ENCODE data around the gene PDE10A. TPM values are rescaled to one million over a fixed set of nuclear protein-coding genes. Genes with fewer than 3 reads are reported as not detected.

The PDE10A gene
- total and polyA plus RNA-seq, 2 of the 13 experiments (the other 11 are each of a cell fraction or from before 2014, with no cell fraction given): not detected

DNA sequence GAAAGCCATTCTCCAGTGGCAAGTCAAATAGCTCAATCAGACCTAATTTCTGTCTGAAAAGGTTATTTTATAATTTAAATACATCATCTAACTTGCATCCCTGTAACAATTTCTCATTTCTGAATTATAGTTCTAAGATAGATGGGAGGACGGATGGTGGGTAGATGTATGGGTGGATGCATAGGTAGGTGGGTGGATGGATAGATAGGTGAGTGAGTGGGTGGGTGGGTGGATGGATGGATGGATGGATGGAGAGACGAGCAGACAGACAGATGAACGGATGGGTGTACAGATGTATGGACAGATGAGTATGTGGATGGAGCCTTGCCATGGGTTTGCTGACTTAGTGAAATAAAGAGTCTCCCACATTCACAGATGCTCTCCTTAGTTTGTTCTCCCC is 20.0 kb downstream of the PDE10A start:
- no peaks in the 10 kb centered on the region for H3K79me2 ChIP-seq (ENCODE audit: insufficient read depth, low read length)
- ChIA-PET POLR2A (no interaction called here), CTCF (ENCODE audit: low intra/inter-chr PET ratio, low total read pairs) (no interaction called here)
- TF ChIP-seq ZFP91 (CRISPR knock-in tag; IDR thresholded peaks at IDR 0.05; ENCODE audit: borderline replicate concordance) (no peak), MAFK (conservative IDR thresholded peaks at IDR 0.05 in 1 of 2, IDR thresholded peaks at IDR 0.05 in 1 of 2; ENCODE audit: low read length in 2 of 2) (0 out of 4 replicates have a peak, but pooled peaks have one; percentile 5 to 9)
- no TSS peak for BruUV-seq (replicated peaks)
- no peak overlapping the region for H3K27ac ChIP-seq (ENCODE audit: extremely low read length, insufficient read depth, low read length)
- DNase-seq (ENCODE audit: low spot score): no peak
- intact Hi-C loops (cut with micrococcal nuclease; ENCODE audit: unreplicated experiment) (no loop called here), in situ Hi-C loops (cut with HindIII; ENCODE audit: extremely low pct_ligation_motif_present, low pct_unique_long_range_greater_than_20kb) (no loop called here)
- WGBS (ENCODE audit: low lambda C conversion rate): 22% methylated on average over 3 of the region's 3 CpGs
- H3K27me3 ChIP-seq (ENCODE audit: control insufficient read depth in 1 of 2, insufficient read depth in 2 of 2, low read length in 2 of 2): peaks cover 0 to 31% of the 10 kb centered on the region in 2 experiments
- FAIRE-seq: no peak
- no peaks in the 10 kb centered on the region for H3K36me3 ChIP-seq (replicated peaks in 1 of 2; ENCODE audit: control insufficient read depth in 1 of 2, insufficient read depth in 2 of 2, low read length in 2 of 2)
- H3K4me1 ChIP-seq (ENCODE audit: insufficient read depth, low read length): no peaks in the 10 kb centered on the region
- H4K20me1 ChIP-seq (ENCODE audit: insufficient read depth, low read length): no peaks in the 10 kb centered on the region
- no peak overlapping the region for H2AFZ ChIP-seq (ENCODE audit: low read length)
- H3K9ac ChIP-seq (ENCODE audit: insufficient read depth, low read depth, low read length): no peak overlapping the region
- no peak overlapping the region for H3K4me2 ChIP-seq (ENCODE audit: low read depth, low read length)
- H3K4me3 ChIP-seq (replicated peaks in 1 of 3; ENCODE audit: insufficient read depth in 1 of 3, low read depth in 2 of 3, low read length in 3 of 3): no peak overlapping the region
- ATAC-seq: no peak
- H3K9me3 ChIP-seq (ENCODE audit: low read length): no peaks in the 10 kb centered on the region

- in situ Hi-C loops (cut with HindIII; ENCODE audit: extremely low pct_ligation_motif_present, low pct_unique_long_range_greater_than_20kb) (no loop called here), intact Hi-C loops (cut with micrococcal nuclease; ENCODE audit: unreplicated experiment) (no loop called here)
- no peak for DNase-seq (ENCODE audit: low spot score)
- TF ChIP-seq ONECUT2 (CRISPR knock-in tag; IDR thresholded peaks at IDR 0.05) (no peak), HOXA3 (CRISPR knock-in tag; IDR thresholded peaks at IDR 0.05) (no peak), ZHX2 (IDR thresholded peaks at IDR 0.05; ENCODE audit: low read depth) (no peak), ZHX2 (CRISPR knock-in tag; IDR thresholded peaks at IDR 0.05; ENCODE audit: borderline replicate concordance) (no peak)
Observed at GRCh38 chr6:165641672-165642156, 21.3 kb downstream of the PDE10A start.

More at GRCh38 chr6:165641672-165642156, 21.3 kb downstream of the PDE10A start:
- Histone ChIP-seq H3K4me1 (ENCODE audit: insufficient read depth, low read length) (no peaks in the 10 kb centered on the region), H4K20me1 (ENCODE audit: insufficient read depth, low read length) (no peaks in the 10 kb centered on the region), H3K27ac (ENCODE audit: extremely low read length, insufficient read depth, low read length) (no peak overlapping the region), H3K9ac (ENCODE audit: insufficient read depth, low read depth, low read length) (no peak overlapping the region), H3K4me3 (replicated peaks in 1 of 3; ENCODE audit: insufficient read depth in 1 of 3, low read depth in 2 of 3, low read length in 3 of 3) (no peak overlapping the region), H3K27me3 (ENCODE audit: control insufficient read depth in 1 of 2, insufficient read depth in 2 of 2, low read length in 2 of 2) (peaks cover 0 to 38% of the 10 kb centered on the region in 2 experiments), H3K4me2 (ENCODE audit: low read depth, low read length) (no peak overlapping the region), H3K79me2 (ENCODE audit: insufficient read depth, low read length) (no peaks in the 10 kb centered on the region), H3K9me3 (ENCODE audit: low read length) (no peaks in the 10 kb centered on the region), H3K36me3 (replicated peaks in 1 of 2; ENCODE audit: control insufficient read depth in 1 of 2, insufficient read depth in 2 of 2, low read length in 2 of 2) (no peaks in the 10 kb centered on the region), H2AFZ (ENCODE audit: low read length) (no peak overlapping the region)
- FAIRE-seq: no peak
- BruUV-seq (replicated peaks): no TSS peak
- peak; percentile 38 for ATAC-seq
- POLR2A ChIA-PET: no interaction called here
- 10% methylated on average over 12 of the region's 15 CpGs for WGBS (ENCODE audit: low lambda C conversion rate)
- CTCF ChIA-PET (ENCODE audit: low intra/inter-chr PET ratio, low total read pairs): no interaction called here

Data from HepG2 (cell line).